ENCODE measurements around the gene GTF2IRD1. TPM values are rescaled to one million over a fixed set of nuclear protein-coding genes. Genes with fewer than 3 reads are reported as not detected.

GTF2IRD1 gene
- total RNA-seq, 1 experiment from 2014 or later, result 14.9 TPM

DNA sequence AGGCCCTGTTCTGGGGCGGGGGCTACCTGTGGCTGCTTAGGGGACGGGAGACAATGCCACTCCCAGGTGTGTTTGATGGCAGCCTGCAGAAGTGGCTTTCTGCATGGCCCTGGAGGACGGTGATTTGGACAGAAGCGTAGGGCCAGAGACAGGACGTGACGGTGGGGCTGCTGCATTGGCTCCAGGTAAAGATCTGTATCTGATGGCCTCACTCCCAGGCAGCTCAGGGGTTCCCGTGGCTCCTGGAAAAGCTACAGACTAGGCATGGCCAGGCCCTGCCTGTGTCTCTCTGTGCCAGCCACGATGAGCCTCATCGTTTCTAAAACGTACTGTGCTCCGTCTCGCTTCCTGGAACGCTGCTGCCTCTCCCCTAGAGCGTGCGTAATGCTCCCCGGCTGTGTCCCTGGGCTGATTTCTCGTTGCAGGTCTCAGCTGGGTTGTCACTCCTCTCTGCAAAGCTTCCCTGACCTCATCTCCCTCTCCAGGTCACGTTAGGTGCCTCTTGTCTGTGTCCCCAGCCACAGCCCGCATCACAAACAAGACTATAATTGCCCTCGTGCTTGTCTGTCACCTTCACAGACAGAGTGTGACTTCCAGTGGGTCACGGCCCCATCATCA is 12.6 kb downstream of the GTF2IRD1 start:
- TF ChIP-seq EZH2phosphoT487 (IDR thresholded peaks at IDR 0.05; ENCODE audit: borderline replicate concordance, low read length) (no peak), EZH2 (IDR thresholded peaks at IDR 0.05; ENCODE audit: low read length, unreplicated experiment) (no peak), CTCF (conservative IDR thresholded peaks at IDR 0.05; ENCODE audit: low read depth, low read length) (no peak)
- BruUV-seq (replicated peaks), result no TSS peak

DNA sequence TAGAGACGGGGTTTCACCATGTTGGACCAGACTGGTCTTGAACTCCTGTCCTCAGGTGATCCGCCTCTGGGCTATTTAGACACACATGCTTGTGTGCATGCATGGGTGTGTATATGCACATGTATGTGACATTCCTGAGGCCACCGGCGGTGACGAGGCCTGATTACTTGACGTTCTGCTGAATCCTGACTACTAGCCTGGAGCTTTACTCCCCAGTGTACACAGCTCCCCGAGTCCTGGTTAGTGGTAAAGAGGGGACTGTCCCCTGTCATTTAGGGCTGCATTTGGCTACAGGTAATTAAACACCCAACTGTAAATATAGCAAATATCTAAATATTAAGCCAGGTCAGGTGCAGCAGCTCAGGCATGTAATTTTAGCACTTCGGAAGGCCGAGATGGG is 14.2 kb downstream of the GTF2IRD1 start:
- intact Hi-C loops (cut with micrococcal nuclease), result no loop called here
- Histone ChIP-seq H3K27me3 (ENCODE audit: low read length) (no peaks in the 10 kb centered on the region), H3K27ac (ENCODE audit: low read length) (no peak overlapping the region), H3K79me2 (ENCODE audit: low read length) (peaks cover 42% of the 10 kb centered on the region), H3K36me3 (ENCODE audit: low read depth, low read length) (no peaks in the 10 kb centered on the region), H3F3A (ENCODE audit: low read length, unreplicated experiment) (no peaks in the 10 kb centered on the region), H3K4me2 (ENCODE audit: low read length) (no peak overlapping the region), H3K9me3 (ENCODE audit: low read length) (no peaks in the 10 kb centered on the region), H2AFZ (ENCODE audit: low read length) (no peak overlapping the region), H3K4me3 (ENCODE audit: low read length) (no peak overlapping the region), H3K9ac (ENCODE audit: low read length) (no peak overlapping the region), H4K20me1 (ENCODE audit: low read length) (no peaks in the 10 kb centered on the region; the same call in 1 of the 2 replicates), H3K9me2 (replicated peaks; ENCODE audit: low read length) (no peaks in the 10 kb centered on the region), H3K4me1 (ENCODE audit: insufficient read depth, low read length) (peaks cover 6% of the 10 kb centered on the region; the same call in 1 of the 2 replicates)
- no TSS peak for BruUV-seq (replicated peaks)
- ChIA-PET CTCF (no interaction called here), POLR2A (ENCODE audit: unreplicated experiment) (no interaction called here)
- TF ChIP-seq CTCF (conservative IDR thresholded peaks at IDR 0.05; ENCODE audit: low read depth, low read length), result no peak
- TF ChIP-seq EZH2phosphoT487 (IDR thresholded peaks at IDR 0.05; ENCODE audit: borderline replicate concordance, low read length), result no peak
- no peak for TF ChIP-seq EZH2 (IDR thresholded peaks at IDR 0.05; ENCODE audit: low read length, unreplicated experiment)
- ATAC-seq (no peak), DNase-seq (no peak)

More for the DNA sequence above, 12.6 kb downstream of the GTF2IRD1 start:
- no peak overlapping the region for H3K4me2 ChIP-seq (ENCODE audit: low read length)
- DNase-seq (no peak), ATAC-seq (no peak)
- H3K79me2 ChIP-seq (ENCODE audit: low read length), result peaks cover 56% of the 10 kb centered on the region
- no peaks in the 10 kb centered on the region for H3K9me3 ChIP-seq (ENCODE audit: low read length)
- no peaks in the 10 kb centered on the region for H3K27me3 ChIP-seq (ENCODE audit: low read length)
- intact Hi-C loops (cut with micrococcal nuclease), result no loop called here
- H4K20me1 ChIP-seq (ENCODE audit: low read length), result no peaks in the 10 kb centered on the region; the same call in 1 of the 2 replicates
- no peaks in the 10 kb centered on the region for H3K36me3 ChIP-seq (ENCODE audit: low read depth, low read length)
- no peak overlapping the region for H3K27ac ChIP-seq (ENCODE audit: low read length)
- H3F3A ChIP-seq (ENCODE audit: low read length, unreplicated experiment), result no peaks in the 10 kb centered on the region
- H3K4me1 ChIP-seq (ENCODE audit: insufficient read depth, low read length), result peaks cover 6% of the 10 kb centered on the region; the same call in 1 of the 2 replicates
- H3K9ac ChIP-seq (ENCODE audit: low read length), result no peak overlapping the region
- no peak overlapping the region for H3K4me3 ChIP-seq (ENCODE audit: low read length)
- no peak overlapping the region for H2AFZ ChIP-seq (ENCODE audit: low read length)
- ChIA-PET CTCF (no interaction called here), POLR2A (ENCODE audit: unreplicated experiment) (no interaction called here)
- H3K9me2 ChIP-seq (replicated peaks; ENCODE audit: low read length), result no peaks in the 10 kb centered on the region

- Histone ChIP-seq H3K36me3 (ENCODE audit: low read depth, low read length) (no peaks in the 10 kb centered on the region), H3K79me2 (ENCODE audit: low read length) (peaks cover 29% of the 10 kb centered on the region), H2AFZ (ENCODE audit: low read length) (no peak overlapping the region), H3K4me1 (ENCODE audit: insufficient read depth, low read length) (peaks cover 13% of the 10 kb centered on the region), H3K27me3 (ENCODE audit: low read length) (no peaks in the 10 kb centered on the region), H3K4me3 (ENCODE audit: low read length) (no peak overlapping the region), H3K9me2 (replicated peaks; ENCODE audit: low read length) (no peaks in the 10 kb centered on the region), H3K4me2 (ENCODE audit: low read length) (no peak overlapping the region), H3K27ac (ENCODE audit: low read length) (no peak overlapping the region), H3F3A (ENCODE audit: low read length, unreplicated experiment) (no peaks in the 10 kb centered on the region), H4K20me1 (ENCODE audit: low read length) (no peaks in the 10 kb centered on the region; the same call in 1 of the 2 replicates), H3K9me3 (ENCODE audit: low read length) (no peaks in the 10 kb centered on the region), H3K9ac (ENCODE audit: low read length) (no peak overlapping the region)
- DNase-seq (no peak), ATAC-seq (no peak)
- intact Hi-C loops (cut with micrococcal nuclease), result no loop called here
- CTCF ChIA-PET, result no interaction called here
- POLR2A ChIA-PET (ENCODE audit: unreplicated experiment), result no interaction called here
- no TSS peak for BruUV-seq (replicated peaks)
- no peak for TF ChIP-seq CTCF (conservative IDR thresholded peaks at IDR 0.05; ENCODE audit: low read depth, low read length)
- no peak for TF ChIP-seq EZH2 (IDR thresholded peaks at IDR 0.05; ENCODE audit: low read length, unreplicated experiment)
- no peak for TF ChIP-seq EZH2phosphoT487 (IDR thresholded peaks at IDR 0.05; ENCODE audit: borderline replicate concordance, low read length)
Observed at GRCh38 chr7:74470504-74470903, 16.8 kb downstream of the GTF2IRD1 start.

Measured in PC-3 (cell line).